GM21723 (cell line): ENCODE data around the gene NFKB1.
"Not testable (repeated sequence)": the region's sequence is repeated elsewhere in the genome, so short reads cannot be mapped to it uniquely, and the experiment has no call there.

Experiments
- ATAC-seq: cut with Tn5 transposase; IDR thresholded peaks from one replicate; pipeline ENCODE4 v1.9.1; 2021; ENCODE audit warnings: mild to moderate bottlenecking, moderate library complexity; ENCODE audit not compliant: unreplicated experiment

The NFKB1 gene

GRCh38 chr4:102560571-102561341 lies 59.6 kb downstream of the NFKB1 start:
- no peak for ATAC-seq

GRCh38 chr4:102563000-102563399 lies 61.8 kb downstream of the NFKB1 start:
- ATAC-seq: no peak

GRCh38 chr4:102564399-102565059 lies 63.4 kb downstream of the NFKB1 start:
- ATAC-seq: peak; percentile 82

- ATAC-seq: no peak
Measured at GRCh38 chr4:102565696-102566095, 64.5 kb downstream of the NFKB1 start.

GRCh38 chr4:102566426-102566825 lies 65.3 kb downstream of the NFKB1 start:
- ATAC-seq: no peak

- no peak for ATAC-seq
Measured at GRCh38 chr4:102567427-102567826, 66.3 kb downstream of the NFKB1 start.

- no peak for ATAC-seq
Measured at GRCh38 chr4:102569200-102569599, 68.0 kb downstream of the NFKB1 start.

GRCh38 chr4:102570211-102570610 lies 69.1 kb downstream of the NFKB1 start:
- ATAC-seq: not testable (repeated sequence)

- ATAC-seq: no peak
Measured at GRCh38 chr4:102572452-102572851, 71.3 kb downstream of the NFKB1 start.

- ATAC-seq: no peak
Measured at GRCh38 chr4:102574317-102574716, 73.2 kb downstream of the NFKB1 start.

- no peak for ATAC-seq
Measured at GRCh38 chr4:102575369-102576129, 74.4 kb downstream of the NFKB1 start.

- no peak for ATAC-seq
Measured at GRCh38 chr4:102578270-102578669, 77.1 kb downstream of the NFKB1 start.

GRCh38 chr4:102578819-102579218 lies 77.7 kb downstream of the NFKB1 start:
- no peak for ATAC-seq

- no peak for ATAC-seq
Measured at GRCh38 chr4:102579794-102580462, 78.8 kb downstream of the NFKB1 start.

GRCh38 chr4:102580463-102580842 lies 79.3 kb downstream of the NFKB1 start:
- no peak for ATAC-seq

- no peak for ATAC-seq
Measured at GRCh38 chr4:102584091-102584490, 82.9 kb downstream of the NFKB1 start.

- ATAC-seq: peak; percentile 40
Measured at GRCh38 chr4:102585329-102585728, 84.2 kb downstream of the NFKB1 start.

- ATAC-seq: peak; percentile 64
Measured at GRCh38 chr4:102586002-102586643, 85.0 kb downstream of the NFKB1 start.

GRCh38 chr4:102586644-102587021 lies 85.5 kb downstream of the NFKB1 start:
- peak; percentile 55 for ATAC-seq

- no peak for ATAC-seq
Measured at GRCh38 chr4:102589743-102590142, 88.6 kb downstream of the NFKB1 start.

- no peak for ATAC-seq
Measured at GRCh38 chr4:102592256-102592655, 91.1 kb downstream of the NFKB1 start.
